ENCODE measurements around the gene UBE2L6. TPM values are rescaled to one million over a fixed set of nuclear protein-coding genes. Genes with fewer than 3 reads are reported as not detected.

UBE2L6 gene
- total and polyA plus RNA-seq, 12 donors: 9.7 to 156 (median 17.7) TPM

DNA sequence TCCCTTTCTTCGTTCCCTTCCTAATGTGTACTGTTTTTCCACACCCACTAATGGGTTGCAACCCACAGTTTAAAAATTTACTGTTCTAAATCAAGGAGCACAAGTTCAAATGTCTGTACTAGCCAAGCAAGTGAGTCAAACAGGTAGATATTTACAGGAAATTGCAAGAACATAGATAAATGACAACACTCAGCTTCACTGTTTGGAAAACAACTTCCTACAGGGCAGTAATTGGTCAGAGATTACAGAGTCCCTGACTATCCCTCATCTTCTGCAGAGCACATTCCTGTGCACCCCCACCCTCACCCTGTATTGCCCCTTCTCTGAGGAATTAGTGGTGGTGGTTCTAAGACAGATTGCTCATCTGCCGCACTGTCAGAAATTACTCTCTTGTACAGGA, 31.9 kb upstream of the UBE2L6 start:
- Histone ChIP-seq H3K27me3 (peaks cover 0 to 8% (median 0%) of the 10 kb centered on the region in 7 donors), H3K4me1 (peaks cover 0 to 37% (median 14%) of the 10 kb centered on the region in 9 donors), H3K36me3 (peaks cover 0 to 31% (median 0%) of the 10 kb centered on the region in 9 donors), H3K4me3 (peak overlapping the region in 5 of 10 donors; percentile 53 to 65 (median 60)), H3K27ac (peak overlapping the region in 7 of 10 donors; percentile 49 to 95 (median 89)), H3K9me3 (no peaks in the 10 kb centered on the region)
- TF ChIP-seq, protein P1, sequence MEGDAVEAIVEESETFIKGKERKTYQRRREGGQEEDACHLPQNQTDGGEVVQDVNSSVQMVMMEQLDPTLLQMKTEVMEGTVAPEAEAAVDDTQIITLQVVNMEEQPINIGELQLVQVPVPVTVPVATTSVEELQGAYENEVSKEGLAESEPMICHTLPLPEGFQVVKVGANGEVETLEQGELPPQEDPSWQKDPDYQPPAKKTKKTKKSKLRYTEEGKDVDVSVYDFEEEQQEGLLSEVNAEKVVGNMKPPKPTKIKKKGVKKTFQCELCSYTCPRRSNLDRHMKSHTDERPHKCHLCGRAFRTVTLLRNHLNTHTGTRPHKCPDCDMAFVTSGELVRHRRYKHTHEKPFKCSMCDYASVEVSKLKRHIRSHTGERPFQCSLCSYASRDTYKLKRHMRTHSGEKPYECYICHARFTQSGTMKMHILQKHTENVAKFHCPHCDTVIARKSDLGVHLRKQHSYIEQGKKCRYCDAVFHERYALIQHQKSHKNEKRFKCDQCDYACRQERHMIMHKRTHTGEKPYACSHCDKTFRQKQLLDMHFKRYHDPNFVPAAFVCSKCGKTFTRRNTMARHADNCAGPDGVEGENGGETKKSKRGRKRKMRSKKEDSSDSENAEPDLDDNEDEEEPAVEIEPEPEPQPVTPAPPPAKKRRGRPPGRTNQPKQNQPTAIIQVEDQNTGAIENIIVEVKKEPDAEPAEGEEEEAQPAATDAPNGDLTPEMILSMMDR (IDR thresholded peaks at IDR 0.05): no peak
- intact Hi-C loops (cut with DNase I): loop anchor here in 2 of 10 donors (2.0 to 5.0 kb wide), 2 partner anchors 31 to 37 kb away; no protein-coding TSS in a partner anchor
- DNase-seq (no peak), ATAC-seq (no peak)
- 35 to 43% methylated on average over 2 of the region's 2 CpGs for WGBS, 2 donors

DNA sequence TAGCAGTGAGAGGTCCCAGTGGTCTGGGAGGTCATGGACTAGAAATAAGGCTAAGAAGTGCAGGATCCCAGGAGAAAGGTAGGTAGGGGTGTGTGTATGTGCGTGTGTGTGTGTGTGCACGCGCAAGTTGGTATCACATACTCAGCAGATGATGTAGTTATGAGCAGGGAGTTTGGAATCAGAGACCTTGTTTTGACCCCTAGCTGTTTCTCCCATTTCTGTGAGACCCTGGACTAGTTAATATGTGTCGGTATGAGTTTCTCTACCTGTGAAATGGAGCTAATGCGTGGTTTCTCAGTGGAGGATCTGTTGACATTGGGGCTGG, 31.3 kb upstream of the UBE2L6 start:
- H3K4me1 ChIP-seq: peaks cover 0 to 37% (median 10%) of the 10 kb centered on the region in 9 donors
- peaks cover 0 to 9% (median 0%) of the 10 kb centered on the region in 7 donors for H3K27me3 ChIP-seq
- intact Hi-C loops (cut with DNase I): loop anchor here in 2 of 10 donors (2.0 to 5.0 kb wide), 2 partner anchors 30 to 36 kb away; no protein-coding TSS in a partner anchor
- peak in 1 of 8 donors; percentile 4 for ATAC-seq
- peaks cover 0 to 31% (median 0%) of the 10 kb centered on the region in 9 donors for H3K36me3 ChIP-seq
- TF ChIP-seq, protein P1 (IDR thresholded peaks at IDR 0.05): no peak
- no peak for DNase-seq
- H3K4me3 ChIP-seq: peak overlapping the region in 9 of 10 donors; percentile 44 to 65 (median 59)
- H3K9me3 ChIP-seq: no peaks in the 10 kb centered on the region
- peak overlapping the region in 9 of 10 donors; percentile 57 to 95 (median 89) for H3K27ac ChIP-seq
- WGBS, 2 donors: 53% methylated on average over 5 of the region's 5 CpGs

DNA sequence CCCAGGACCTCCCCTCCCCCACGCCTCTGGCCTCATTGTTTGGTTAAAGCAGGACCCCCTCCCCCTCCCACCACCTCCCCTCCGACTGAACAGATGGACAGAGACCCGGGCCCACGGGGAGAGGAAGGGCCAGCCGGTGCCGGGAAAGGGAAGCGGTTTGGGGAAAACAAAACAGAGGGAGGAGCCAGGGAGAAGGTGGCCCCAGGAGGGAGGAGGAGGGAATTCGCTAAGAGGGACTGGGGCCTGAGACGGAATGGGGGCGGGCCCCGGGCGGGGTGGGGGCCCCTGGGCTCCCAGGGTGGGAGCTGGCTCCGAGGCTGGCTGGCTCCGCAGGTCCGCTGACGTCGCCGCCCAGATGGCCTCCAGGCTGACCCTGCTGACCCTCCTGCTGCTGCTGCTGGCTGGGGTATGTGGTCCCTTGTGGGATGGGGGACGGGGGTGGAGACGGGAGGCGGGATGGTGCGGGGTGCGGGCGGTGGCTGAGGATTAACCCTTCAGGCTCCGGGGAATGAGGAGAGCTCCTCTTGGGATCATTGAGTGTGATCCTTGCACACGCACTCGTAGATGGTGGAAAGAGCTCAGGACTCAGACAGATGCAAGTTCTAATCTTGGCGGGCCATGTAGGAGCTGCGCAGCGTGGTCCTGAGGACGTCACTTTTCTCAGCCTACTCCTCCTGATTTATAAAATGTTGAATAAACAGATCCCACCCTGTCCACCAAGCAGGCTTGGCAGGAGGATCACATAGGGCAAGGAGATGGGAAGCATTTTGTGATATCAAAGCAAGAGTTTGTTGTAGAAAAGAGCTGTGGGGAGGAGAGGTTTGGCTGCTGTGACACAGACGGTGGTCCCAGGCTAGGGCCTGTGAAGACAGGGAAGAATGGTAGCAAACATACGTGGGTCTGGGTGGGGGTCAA, 30.7 kb upstream of the UBE2L6 start:
- intact Hi-C loops (cut with DNase I): loop anchor here in 3 of 10 donors (2.0 to 5.0 kb wide), 2 partner anchors 29 to 36 kb away; no protein-coding TSS in a partner anchor
- Histone ChIP-seq H3K27ac (peak overlapping the region; percentile 57 to 95 (median 89)), H3K9me3 (no peaks in the 10 kb centered on the region), H3K4me3 (peak overlapping the region; percentile 6 to 65 (median 58)), H3K4me1 (peaks cover 0 to 35% (median 10%) of the 10 kb centered on the region in 9 donors), H3K27me3 (peaks cover 0 to 11% (median 0%) of the 10 kb centered on the region in 7 donors), H3K36me3 (peaks cover 0 to 29% (median 0%) of the 10 kb centered on the region in 9 donors)
- WGBS, 2 donors: 4 to 5% methylated on average over 33 of the region's 33 CpGs
- DNase-seq: peak; percentile 87 to 88
- TF ChIP-seq, protein P1 (IDR thresholded peaks at IDR 0.05): no peak
- peak; percentile 94 to 97 (median 95) for ATAC-seq

DNA sequence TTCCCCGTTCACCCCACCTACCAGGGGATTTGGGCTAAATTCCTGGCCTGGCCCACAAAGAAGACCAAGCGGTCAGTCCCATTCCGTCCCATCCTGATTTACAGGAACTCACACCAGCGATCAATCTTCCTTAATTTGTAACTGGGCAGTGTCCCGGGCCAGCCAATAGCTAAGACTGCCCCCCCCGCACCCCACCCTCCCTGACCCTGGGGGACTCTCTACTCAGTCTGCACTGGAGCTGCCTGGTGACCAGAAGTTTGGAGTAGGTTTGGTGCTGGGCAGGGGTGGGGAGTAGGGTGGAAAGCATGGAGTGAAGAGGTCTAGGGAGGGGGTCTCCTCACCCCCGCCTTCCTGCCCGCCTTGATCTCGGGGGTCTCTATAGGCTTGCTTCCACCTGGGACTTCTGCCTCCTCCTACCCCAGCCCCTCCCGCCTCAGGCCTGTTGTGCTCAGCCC, 30.0 kb upstream of the UBE2L6 start, which contains the start of gene SERPING1:
Gene SERPING1 (plus strand): TSS at position 225 of the 455 bp plus-strand sequence. CDS start 586 bp downstream, outside the sequence.
- intact Hi-C loops (cut with DNase I): loop anchor here in 2 of 10 donors (2.0 to 5.0 kb wide), 2 partner anchors 29 to 35 kb away; no protein-coding TSS in a partner anchor

More for the DNA sequence above, 30.0 kb upstream of the UBE2L6 start, which contains the start of gene SERPING1:
- Histone ChIP-seq H3K4me1 (peaks cover 0 to 31% (median 10%) of the 10 kb centered on the region in 9 donors), H3K27me3 (peaks cover 0 to 11% (median 0%) of the 10 kb centered on the region in 7 donors), H3K4me3 (peak within 1 kb of the TSS; percentile 6 to 65 (median 58)), H3K27ac (peak within 1 kb of the TSS; percentile 57 to 95 (median 89)), H3K9me3 (no peaks in the 10 kb centered on the region), H3K36me3 (peaks cover 0 to 23% (median 0%) of the 10 kb centered on the region in 9 donors)
- peak; percentile 73 to 76 for DNase-seq
- TF ChIP-seq, protein P1 (IDR thresholded peaks at IDR 0.05): no peak
- 19 to 22% methylated on average over 10 of the region's 10 CpGs for WGBS, 2 donors
- ATAC-seq: peak; percentile 73 to 90 (median 83)

Data from heart right ventricle (tissue), 16 donors.